Activated CD4-positive, CD25-positive, alpha-beta regulatory T cell treated with anti-CD3 and anti-CD28 coated beads, Interleukin-2, amount 50 U/mL, for 24 hours (primary cell): ENCODE measurements around the gene IGSF23.

Source experiments
- ATAC-seq, 2 donors: fragments of 150-1000 bp; cut with Tn5 transposase; one replicate each; pipeline ENCODE4 v1.10.0; 2021; ENCODE audit warnings: mild to moderate bottlenecking in 1 of 2, moderate library complexity in 1 of 2

The IGSF23 gene, protein sequence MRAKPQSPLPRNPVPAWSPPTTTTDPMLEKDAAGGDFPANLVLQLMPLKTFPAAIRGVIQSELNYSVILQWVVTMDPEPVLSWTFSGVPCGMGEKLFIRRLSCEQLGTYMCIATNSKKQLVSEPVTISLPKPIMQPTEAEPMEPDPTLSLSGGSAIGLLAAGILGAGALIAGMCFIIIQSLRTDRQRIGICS

DNA sequence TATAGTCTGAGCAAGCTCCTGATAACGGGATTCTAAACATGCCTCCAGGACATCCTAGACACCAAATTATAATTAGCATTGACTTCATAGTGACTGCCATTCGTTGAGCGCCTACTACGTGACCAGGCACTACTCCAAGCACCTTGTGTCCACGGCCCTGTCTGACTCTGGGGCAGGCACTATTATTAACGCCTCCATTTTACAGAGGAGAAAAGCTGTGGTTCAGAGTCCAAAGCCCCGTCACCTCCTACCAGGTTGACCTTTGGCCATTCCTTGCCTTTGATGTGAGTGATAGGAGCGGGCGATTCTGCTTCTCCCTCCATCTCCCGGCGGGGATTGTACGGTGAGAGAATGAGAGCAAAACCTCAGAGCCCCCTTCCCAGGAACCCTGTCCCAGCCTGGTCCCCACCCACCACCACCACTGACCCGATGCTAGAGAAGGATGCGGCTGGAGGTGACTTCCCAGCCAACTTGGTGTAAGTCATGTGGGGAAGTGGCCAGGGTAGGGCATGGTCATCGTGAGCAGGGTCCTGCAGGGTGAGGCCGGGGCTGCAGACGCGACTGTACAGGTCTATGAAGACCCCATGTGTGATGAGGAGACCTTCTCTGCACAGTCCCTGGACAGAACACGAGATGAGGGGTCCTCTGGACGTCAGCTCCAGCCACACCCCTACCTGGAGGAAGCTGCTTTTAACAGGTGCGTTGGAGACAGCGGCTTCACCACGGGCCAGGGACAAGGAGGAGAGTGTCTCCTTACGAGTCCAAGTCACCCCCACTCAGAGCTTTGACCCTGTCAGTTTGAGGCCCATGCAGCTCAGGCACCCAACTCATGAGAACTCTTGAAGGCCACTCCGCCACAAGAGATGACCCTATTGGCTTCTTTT, at the start of gene IGSF23:
Gene IGSF23 (plus strand): TSS at position 269 of the 884 bp plus-strand sequence. CDS start 83 bp downstream, at position 352.
- ATAC-seq = no peak

DNA sequence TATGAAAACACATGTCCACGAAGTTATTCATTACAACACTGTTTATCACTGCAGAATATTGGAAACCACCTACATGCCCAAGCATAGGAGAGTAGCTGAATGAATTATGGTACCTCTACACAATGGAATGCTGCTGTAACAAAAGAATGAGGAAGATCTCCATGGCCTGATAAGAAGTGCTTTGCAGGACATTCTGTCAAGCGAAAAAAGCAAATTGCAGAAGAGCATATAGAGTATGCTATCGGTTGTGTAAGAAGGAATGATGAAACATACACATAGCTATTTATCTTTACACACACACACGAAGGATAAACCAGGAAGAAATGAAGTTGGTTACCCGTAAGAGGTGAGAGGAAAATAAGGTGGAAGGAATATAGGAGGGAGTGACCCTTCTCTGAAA, 46.4 kb upstream of the IGSF23 start:
- no peak for ATAC-seq

DNA sequence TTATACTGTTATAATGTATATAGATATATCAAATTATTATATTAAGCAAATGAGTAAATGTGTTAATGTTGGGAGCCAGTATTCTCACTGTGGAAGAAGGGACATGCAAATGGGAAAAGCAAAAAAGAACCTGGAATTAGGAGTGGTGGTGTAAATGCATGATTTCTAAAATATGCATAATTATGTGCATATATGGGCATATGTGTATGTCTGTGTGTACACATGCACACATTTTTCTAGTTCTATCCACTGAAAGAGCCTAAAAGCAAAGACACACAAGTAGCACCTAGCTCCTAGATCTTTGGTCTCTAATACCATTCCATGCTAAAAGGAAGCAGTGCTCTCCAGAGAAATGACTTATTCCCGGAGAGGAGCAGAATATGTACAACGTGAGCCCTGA, 45.6 kb upstream of the IGSF23 start:
- no peak for ATAC-seq

DNA sequence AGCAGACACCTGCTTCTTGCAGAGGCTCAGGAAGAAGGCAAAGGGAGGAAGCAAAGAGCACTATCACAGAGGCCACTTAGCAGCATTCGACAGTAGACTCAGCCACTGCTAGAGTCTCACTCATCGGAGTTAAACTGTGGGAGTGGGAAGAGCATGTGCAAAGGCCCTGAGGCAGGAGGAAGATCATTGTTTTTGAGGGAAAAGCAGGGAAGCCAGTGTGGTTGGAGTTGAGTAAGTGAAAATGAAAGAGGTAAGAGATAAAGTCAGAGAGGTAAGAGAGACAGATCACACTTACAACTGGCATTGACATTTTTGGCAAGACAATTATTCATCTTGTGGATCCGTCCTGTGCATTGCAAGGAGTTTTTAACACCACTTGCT, 42.8 kb upstream of the IGSF23 start:
- no peak for ATAC-seq

DNA sequence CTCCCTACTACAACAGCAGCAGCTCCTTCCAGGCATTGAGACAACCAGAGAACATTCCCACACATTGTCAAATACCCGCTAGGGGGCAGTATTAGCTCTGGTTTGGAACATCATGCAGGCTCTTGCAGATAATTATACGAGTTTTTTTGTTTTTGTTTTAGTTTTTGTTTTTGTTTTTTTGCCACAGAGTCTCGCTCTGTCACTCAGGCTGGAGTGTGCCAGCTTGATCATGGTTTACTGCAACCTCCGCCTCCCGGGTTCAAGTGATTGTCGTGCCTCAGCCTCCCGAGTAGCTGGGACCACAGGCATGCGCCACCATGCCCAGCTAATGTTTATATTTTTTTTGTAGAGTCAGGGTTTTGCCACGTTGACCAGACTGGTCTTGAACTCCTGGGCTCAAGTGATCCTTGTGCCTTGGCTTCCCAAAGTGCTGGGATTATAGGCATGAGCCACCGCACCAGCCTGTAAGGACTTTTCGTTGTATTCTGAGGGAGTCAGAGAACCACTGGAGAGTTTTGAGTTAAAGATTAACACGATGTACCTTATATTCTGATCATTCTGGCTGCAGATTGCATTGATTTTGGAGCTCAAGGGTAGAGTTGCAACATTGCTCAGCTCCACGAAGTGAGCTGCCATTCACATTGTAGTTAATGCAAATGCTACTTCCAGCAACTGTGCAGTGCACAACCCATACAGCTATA, 42.2 kb upstream of the IGSF23 start:
- ATAC-seq = no peak

DNA sequence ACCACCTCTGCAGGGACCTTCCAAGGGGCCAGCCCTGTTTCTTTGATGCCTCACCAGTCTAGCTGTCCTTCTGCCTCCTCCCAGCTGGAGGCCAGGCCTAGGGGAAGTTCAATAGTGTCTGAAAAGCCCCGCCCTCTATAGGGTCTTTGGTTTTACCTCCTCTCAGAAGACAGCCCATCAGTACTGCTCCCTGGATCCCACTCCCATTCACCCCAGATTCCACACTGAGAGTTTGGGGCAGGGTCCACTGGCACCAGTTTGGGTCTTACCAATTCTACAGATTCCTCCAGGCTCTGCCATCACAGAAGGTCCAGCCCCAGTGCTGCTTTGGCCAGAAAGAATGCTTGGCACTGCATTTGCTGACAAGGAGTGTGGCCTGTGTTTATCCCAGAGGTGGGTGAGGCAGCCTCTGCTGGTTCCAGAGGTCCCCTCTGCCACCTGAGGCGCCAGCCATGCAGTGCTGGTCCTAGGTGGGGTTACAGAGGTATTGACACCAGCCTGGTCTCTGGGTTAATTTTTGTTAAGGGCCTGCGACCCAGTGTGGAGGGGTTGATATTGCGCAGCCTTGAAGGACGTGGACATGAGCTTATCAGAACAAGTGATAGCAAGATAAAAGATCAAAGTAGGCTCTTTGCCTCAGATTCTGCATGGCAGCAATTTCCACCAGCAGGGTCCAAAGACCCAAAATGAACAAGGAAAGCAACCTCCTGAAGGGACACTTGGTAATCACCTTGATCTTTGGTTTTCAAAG, 41.4 kb upstream of the IGSF23 start:
- ATAC-seq = no peak

DNA sequence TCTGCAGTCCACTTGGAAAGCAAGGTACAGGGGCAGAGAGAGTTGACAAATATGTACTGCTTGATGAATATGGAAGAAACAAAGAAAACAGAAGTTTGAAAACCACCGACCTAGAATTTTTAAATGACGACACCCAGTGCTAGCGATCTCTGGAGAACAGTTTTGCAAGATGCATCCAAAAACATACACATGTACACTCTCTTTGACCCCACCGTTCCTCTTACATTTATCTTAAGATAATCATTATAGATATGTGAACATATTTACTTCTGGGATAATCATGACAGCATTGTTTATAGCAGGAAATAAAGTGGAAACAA, 40.8 kb upstream of the IGSF23 start:
- ATAC-seq = no peak

DNA sequence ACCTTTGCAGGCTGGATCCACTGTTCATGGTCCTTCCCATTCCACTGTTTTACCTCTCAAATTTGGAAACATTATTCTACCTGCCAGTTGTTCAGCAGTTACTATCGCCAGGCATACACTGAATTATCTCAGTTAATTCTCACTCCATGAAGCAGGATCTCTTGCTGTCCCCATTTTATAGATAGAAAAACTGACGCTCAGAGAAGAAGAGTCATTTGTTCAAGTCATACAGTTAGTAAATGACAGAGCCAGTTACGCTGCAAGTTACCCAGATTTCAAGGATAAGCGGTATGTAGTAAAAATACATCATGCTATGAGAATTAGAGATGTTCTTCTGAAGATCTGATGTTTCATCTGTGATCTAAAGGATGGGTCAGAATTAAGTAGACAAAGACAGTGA, 40.2 kb upstream of the IGSF23 start:
- no peak for ATAC-seq

DNA sequence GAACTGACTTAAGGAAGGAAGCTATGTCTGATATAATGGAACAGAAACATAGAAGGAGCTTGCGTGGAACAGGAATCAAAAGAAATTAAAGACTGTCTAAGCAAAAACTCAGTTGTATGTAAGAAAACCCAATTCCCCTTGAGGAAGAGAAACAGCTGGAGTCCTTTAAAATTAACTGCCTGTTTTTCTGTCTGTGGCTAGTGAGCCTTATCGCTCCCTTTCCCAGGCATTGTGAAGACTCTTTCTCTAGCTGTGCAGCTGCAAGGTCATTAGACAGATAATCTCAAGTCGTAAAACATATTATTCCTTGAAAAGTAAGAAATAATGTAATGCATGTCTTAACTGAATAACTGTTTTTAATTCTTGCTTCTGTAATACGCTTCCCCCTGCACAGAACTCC, 39.7 kb upstream of the IGSF23 start:
- ATAC-seq = no peak

DNA sequence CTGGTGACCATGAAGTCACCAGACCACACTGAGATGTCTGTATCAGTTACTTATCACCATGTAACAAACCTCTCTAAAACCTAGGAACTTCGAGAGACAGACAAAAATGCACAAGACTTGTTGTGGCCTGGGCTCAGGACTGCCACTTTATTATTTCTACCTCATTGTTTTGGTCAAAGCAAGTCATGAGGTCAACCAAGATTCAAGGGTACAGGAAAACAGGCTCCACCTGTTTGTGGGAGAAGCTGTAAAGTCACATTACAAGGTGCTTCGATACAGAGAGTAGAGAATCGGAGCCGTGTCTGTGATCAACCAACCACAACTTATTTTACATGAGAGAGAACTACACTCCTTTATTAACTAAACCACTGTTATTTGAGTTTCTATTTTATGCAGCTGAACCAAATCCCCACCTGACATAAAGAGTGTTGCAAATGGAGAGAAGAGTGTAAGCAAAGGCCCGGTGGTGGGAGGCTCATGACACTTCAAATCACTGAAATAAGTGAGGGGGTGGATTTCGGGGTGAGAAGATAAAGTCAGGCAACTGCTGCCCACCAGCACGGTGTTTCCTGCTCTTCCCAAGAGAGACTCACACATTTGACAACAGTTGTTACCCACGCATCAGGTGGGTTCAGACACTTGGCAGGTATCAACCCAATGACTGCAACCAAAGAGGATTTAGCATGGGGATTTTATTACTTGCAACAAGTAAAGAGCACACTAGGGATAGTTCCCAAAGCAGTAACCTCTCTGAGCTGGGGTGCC, 39.0 kb upstream of the IGSF23 start:
- no peak for ATAC-seq

DNA sequence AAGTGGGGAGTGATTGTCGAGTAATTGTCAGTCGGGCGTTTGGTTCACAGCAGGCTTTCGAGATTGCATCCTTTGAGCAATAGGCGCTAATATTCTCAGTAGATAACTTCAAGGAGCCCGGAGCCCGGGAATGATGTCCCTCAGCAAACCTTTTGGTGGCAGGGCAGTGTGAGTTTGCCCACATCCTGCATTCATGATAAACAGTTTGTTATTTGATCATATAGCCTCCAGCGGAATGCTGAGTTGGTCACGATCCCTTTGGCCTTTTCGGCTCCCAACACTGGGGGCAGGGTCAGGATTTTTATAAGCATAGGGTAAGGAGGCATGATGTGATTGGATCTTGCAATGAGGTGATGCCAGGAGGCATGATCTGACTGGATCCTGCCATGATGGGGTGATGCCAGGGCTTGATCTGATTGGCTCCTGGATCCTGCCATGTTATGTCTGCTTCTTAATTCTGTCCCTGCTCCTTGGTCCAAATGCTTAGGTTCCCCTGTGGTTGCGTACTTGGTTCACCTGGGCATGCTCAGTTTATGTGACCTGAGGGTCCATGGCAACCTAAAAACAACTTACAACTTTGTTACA, 38.2 kb upstream of the IGSF23 start:
- ATAC-seq = no peak

DNA sequence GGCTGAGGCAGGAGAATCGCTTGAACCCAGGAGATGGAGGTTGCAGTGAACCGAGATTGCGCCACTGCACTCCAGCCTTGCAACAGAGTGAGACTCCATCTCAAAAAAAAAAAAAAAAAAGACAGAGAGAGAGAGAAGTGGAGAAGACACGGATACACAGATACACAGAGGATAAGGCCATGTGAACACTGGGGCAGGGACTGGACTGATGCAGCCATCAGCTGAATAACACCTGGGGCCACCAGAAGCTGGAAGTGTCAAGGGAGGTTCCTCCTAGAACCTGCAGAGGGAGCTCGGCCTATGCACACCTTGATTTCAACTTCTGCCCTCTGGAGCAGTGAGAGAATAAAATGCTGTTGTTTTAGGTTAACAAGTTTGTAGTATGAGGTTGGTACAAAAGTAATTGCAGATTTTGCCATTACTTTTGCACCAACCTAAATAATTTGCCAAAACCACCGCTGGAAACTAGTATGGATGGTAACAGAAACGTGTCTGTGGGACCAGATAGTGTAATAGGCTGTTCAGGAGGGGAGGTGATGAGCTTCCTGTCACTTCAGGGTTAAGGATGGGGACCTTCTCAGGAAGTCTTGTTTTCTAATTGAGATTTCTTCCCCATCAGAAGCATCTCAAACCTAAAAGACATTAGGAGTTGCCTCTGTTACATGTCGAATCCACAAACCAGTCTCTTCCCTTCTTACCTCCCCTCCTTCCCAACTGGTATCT, 36.4 kb upstream of the IGSF23 start:
- ATAC-seq = no peak

DNA sequence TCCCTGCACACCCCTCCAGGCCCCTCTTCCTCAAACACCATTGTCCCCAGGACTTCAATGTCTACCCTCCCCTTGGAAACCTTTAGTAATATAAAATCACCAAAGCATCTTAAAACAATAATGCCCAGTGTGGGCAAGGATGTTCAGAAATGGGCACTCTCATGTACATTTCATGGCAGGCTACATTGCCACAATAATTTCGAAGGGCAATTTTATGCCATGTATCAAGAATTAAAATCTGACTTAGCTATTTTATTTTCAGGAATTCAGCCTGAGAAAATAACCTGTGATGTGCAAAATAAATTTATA, 35.8 kb upstream of the IGSF23 start:
- ATAC-seq = no peak

DNA sequence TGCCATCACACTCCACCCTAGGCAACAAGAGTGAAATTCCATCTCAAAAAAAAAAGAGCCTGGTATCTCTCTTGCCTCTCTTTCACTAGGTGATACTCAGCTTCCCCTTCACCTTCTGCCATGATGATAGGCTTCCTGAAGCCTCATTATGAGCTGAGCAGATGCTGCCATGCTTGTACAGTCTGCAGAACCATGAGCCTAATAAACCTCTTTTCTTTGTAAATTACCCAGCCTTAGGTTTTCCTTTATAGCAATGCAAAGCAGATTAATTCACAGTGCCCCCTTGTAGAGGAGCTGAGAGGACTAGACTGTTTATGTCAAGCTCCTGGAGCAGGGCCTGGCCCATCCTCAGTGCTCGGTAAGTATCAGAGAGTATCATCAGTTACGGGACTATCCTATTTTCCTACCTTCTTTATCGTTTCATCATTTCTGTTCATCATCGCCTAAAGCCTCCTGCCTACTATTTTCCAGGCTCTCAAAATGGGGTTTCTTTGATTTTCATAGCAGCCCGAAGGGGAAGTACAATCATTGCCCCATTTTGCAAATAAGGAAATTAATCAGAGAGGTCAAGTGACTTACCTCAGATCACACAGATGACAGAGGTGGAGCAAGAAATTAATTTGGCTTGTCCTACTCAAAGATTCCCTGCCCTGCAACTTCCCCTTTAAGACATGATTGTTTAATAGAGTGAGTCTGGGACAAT, 33.5 kb upstream of the IGSF23 start:
- no peak for ATAC-seq

DNA sequence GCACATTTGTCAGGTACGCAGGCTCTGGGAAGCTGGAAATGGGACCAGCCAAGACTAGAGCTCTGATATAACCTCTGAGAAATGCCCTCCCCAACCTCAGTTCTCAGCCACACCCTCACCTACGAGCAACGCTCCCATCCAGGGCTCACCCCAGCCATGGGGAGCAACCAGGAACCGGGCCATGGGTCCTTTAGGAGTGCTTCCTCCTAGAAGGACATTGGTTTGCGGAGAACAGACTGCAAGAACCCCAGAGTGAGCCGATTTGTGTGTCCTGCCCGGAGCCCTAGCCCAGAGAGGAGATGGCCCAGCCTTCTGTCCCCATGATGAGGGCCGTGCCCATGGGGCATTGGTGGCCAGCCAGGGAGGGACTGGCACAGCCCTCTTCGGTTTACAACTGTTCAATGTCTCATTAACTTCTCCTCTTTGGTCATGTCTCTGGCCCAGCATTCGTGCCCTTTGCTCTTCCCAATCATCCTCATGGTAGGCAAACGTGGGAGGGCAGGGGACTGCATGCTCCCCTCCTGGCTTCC, 32.9 kb upstream of the IGSF23 start:
- ATAC-seq = no peak

DNA sequence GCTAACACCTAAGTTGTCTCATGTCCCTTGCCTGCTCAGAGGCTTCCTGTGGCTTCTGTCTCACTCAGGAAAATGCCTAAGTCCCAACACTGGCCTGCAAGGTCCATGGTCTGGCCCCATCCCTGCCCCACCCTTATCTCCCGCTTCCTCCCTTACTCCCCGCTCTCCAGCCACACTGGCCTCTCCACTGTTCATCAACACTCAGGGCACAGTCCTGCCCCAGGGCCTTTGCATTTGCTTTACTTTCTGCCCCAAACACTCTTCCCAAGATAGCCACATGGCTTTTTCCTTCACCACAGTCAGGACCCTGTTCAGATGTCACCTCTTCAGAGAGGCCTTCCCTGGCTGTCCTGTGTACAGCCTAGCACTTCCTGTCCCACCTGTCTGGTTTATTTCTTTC, 32.1 kb upstream of the IGSF23 start:
- no peak for ATAC-seq

DNA sequence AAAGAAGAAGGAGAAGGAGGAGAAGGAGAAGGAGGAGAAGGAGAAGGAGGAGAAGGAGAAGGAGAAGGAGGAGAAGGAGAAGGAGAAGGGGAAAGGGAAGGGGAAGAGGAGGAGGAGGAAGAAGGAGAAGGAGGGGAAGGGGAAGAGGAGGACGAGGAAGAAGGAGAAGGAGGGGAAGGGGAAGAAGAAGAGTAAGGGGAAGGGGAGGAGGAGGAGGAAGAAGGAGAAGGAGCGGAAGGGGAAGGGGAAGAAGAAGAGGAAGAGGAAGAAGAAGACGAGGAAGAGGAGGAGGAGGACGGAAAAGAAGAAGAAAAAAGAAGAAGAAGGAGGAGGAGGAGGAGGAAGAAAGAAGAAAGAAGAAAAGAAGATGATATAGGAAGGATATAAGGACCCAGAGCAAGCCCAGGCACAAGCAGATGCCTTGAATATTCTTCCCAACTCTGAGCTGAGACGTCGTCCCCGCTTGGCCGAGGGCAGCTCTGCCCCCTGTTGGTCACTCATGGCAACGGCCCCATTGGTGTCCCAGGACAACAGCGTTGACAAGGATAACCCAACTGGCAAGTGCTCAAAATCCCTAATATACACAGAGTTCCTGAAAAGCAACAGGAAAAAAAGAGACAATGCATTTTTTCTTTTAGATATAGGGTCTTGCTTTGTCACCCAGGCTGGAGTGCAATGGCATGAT, 30.6 kb upstream of the IGSF23 start:
- no peak for ATAC-seq

DNA sequence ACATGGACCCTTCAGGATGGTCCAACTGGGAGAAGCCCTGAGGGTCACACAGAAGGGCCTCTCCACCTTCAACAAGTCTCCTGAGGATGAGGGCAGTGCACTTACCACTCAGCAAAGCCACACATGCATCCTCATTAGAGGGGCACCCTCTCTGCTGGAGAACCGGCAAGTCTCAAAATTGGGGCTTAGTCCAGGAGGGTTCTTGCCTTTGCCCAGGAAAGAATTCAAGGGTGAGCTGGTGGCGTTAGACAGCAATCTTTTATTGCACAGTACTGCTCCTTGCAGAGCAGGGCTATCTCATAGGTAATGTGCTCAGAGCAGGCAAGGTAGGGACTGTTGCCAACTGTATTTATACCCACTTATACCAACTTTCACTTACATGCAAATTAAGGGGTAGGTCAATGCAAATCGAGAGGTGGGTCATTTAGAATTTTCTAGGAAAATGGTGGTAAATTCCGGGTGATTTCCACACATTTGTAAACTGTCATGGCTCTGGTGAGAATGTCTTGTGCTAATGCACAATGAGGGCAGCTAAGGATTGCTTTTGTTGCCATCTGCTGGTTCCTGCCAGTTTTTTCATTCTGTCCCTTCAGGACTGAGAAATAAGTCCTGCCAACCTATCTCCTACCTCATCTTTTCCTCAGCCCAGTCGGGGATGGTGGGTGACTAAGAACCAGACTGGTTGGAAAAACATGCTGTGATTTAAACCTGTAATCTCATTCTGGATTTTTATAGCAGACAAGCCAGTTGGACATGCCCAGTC, 27.8 kb upstream of the IGSF23 start:
- ATAC-seq = no peak
